Cardiac septum (tissue), 1 donor: Measurements from ENCODE around the gene CCL3. TPM values are rescaled to one million over a fixed set of nuclear protein-coding genes. Genes with fewer than 3 reads are reported as not detected.
"Not testable (repeated sequence)": the region's sequence is repeated elsewhere in the genome, so short reads cannot be mapped to it uniquely, and the experiment has no call there.

ENCODE experiments used
- DNase-seq: peaks from one replicate; pipeline ENCODE4 v3.0.0-alpha.2; 2020; ENCODE audit warnings: low spot score
- intact Hi-C: fragments of 100-400 bp; cut with DNase I; formaldehyde crosslinking; loops from one replicate; pipeline ENCODE4 v1.14.0; 2022
- long read RNA-seq: library from polyadenylated mRNA; unstranded; transcript quantifications from one replicate; pipeline ENCODE4 v2.0.0, GENCODE V29; 2021
- total RNA-seq: library from RNA; stranded (reverse); fragmentation: NEBNext Ultra II Directional; extraction: Animal tissue kit (Norgen Biotek cat#: 25700); gene quantifications from one replicate; pipeline ENCODE4 v1.2.1, GENCODE V29; 2021
- donor health status: DM: no; HTN: no; CAD: no.

CCL3 gene
- total RNA-seq, result 0.86 TPM
- long read RNA-seq, partial matches to known transcripts, result 0 of 2 reads
- long read RNA-seq, other reads (novel, unspliced or antisense), result 0 of 2 reads

GRCh38 chr17:36089888-36090836 is at the start of gene CCL3:
TSS of gene CCL3 (minus strand) at chr17:36090143. CDS start at chr17:36090058, 85 bp downstream.
- no peak for DNase-seq
- intact Hi-C loops, result no loop called here

- intact Hi-C loops, result no loop called here
- DNase-seq, result no peak
Observed at GRCh38 chr17:36136439-36136838, 46.5 kb upstream of the CCL3 start.

GRCh38 chr17:36136036-36136435 is 46.1 kb upstream of the CCL3 start:
- intact Hi-C loops, result no loop called here
- DNase-seq, result no peak

GRCh38 chr17:36135465-36135864 is 45.5 kb upstream of the CCL3 start:
- intact Hi-C loops, result no loop called here
- DNase-seq, result no peak

GRCh38 chr17:36133602-36134236 is 43.8 kb upstream of the CCL3 start:
- intact Hi-C loops, result no loop called here
- no peak for DNase-seq

- intact Hi-C loops, result no loop called here
- no peak for DNase-seq
Observed at GRCh38 chr17:36132421-36132831, 42.5 kb upstream of the CCL3 start.

- intact Hi-C loops, result no loop called here
- DNase-seq, result no peak
Observed at GRCh38 chr17:36131931-36132330, 42.0 kb upstream of the CCL3 start.

- DNase-seq, result no peak
- intact Hi-C loops, result no loop called here
Observed at GRCh38 chr17:36131421-36131820, 41.5 kb upstream of the CCL3 start.

- intact Hi-C loops, result no loop called here
- no peak for DNase-seq
Observed at GRCh38 chr17:36130346-36130745, 40.4 kb upstream of the CCL3 start.

GRCh38 chr17:36129616-36130015 is 39.7 kb upstream of the CCL3 start:
- no peak for DNase-seq
- intact Hi-C loops, result no loop called here

- no peak for DNase-seq
- intact Hi-C loops, result no loop called here
Observed at GRCh38 chr17:36128411-36128978, 38.6 kb upstream of the CCL3 start.

- intact Hi-C loops, result no loop called here
- no peak for DNase-seq
Observed at GRCh38 chr17:36127911-36128310, 38.0 kb upstream of the CCL3 start.

- no peak for DNase-seq
- intact Hi-C loops, result no loop called here
Observed at GRCh38 chr17:36127199-36127893, 37.4 kb upstream of the CCL3 start.

GRCh38 chr17:36124879-36125824 is 35.2 kb upstream of the CCL3 start:
- DNase-seq, result no peak
- intact Hi-C loops, result no loop called here

GRCh38 chr17:36123431-36123830 is 33.5 kb upstream of the CCL3 start:
- intact Hi-C loops, result no loop called here
- DNase-seq, result no peak

- DNase-seq, intact Hi-C loops: not testable (repeated sequence)
Observed at GRCh38 chr17:36121099-36121498, 31.2 kb upstream of the CCL3 start.

- intact Hi-C loops, result no loop called here
- DNase-seq, result no peak
Observed at GRCh38 chr17:36120221-36120620, 30.3 kb upstream of the CCL3 start.

GRCh38 chr17:36118477-36119353 is 28.8 kb upstream of the CCL3 start:
- intact Hi-C loops, result loop anchor here (10.0 kb wide), 1 partner anchor 66 kb away; no protein-coding TSS in a partner anchor
- DNase-seq, result no peak
